HEK293 (cell line): Measurements from ENCODE around the gene TRAP1.

Experiments
- YY1 ChIP-seq: fragments of 450-650 bp; formaldehyde crosslinking; IDR thresholded peaks from 2 replicates; pipeline ENCODE4 v1.5.1; 2018; ENCODE audit warnings: missing biosample characterization, missing genetic modification characterization
- ZBTB7A ChIP-seq: fragments of 450-650 bp; formaldehyde crosslinking; IDR thresholded peaks from 2 replicates; pipeline ENCODE4 v1.5.1; 2016; ENCODE audit warnings: low read depth, missing biosample characterization, missing genetic modification characterization
- ZNF544 ChIP-seq: fragments of 450-650 bp; formaldehyde crosslinking; IDR thresholded peaks from 2 replicates; pipeline ENCODE4 v1.5.0; 2017; ENCODE audit warnings: missing biosample characterization, missing genetic modification characterization
- ZNF558 ChIP-seq: fragments of 450-650 bp; formaldehyde crosslinking; IDR thresholded peaks from 2 replicates; pipeline ENCODE4 v1.5.1; 2016; ENCODE audit warnings: missing biosample characterization, missing genetic modification characterization
- ZSCAN30 ChIP-seq: fragments of 450-650 bp; IDR thresholded peaks from 2 replicates; pipeline ENCODE4 v1.5.1; 2018; ENCODE audit warnings: missing biosample characterization, mild to moderate bottlenecking, missing genetic modification characterization, moderate library complexity
- TF ChIP-seq, protein P1 (sequence below): fragments of 450-650 bp; formaldehyde crosslinking; IDR thresholded peaks from 2 replicates; pipeline ENCODE4 v1.5.1; 2017; ENCODE audit warnings: missing biosample characterization, missing genetic modification characterization
- TF ChIP-seq, protein P2 (sequence below): fragments of 450-650 bp; formaldehyde crosslinking; IDR thresholded peaks from 2 replicates; pipeline ENCODE4 v1.5.1; 2016; ENCODE audit warnings: missing biosample characterization, missing genetic modification characterization
- TF ChIP-seq, protein P3 (sequence below): fragments of 450-650 bp; IDR thresholded peaks from 2 replicates; pipeline ENCODE4 v1.5.1; 2018; ENCODE audit warnings: missing biosample characterization, mild to moderate bottlenecking, missing genetic modification characterization

DNA sequence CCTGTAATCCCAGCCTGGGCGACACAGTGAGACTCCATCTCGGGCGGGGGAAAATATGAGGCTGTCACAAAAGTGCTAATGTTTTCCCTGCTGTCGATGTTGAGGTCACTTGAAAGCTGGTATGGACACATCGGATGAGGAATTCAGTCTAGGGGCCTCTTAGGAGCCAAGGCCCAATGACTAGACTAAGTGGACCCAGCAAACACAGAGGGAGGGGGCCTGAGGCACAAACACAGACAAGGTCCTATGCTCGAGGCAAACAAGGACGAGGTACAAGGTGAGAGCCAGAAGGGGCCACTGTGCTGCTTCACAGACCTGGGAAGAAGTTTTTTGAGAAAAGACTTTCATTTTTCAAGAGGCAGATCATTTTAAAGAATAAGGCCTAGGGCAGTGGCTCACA, 15.2 kb downstream of the TRAP1 start:
- TF ChIP-seq ZNF544 (tag by site-specific recombination): no peak
- TF ChIP-seq ZBTB7A (tag by site-specific recombination): no peak
- TF ChIP-seq, protein P1, sequence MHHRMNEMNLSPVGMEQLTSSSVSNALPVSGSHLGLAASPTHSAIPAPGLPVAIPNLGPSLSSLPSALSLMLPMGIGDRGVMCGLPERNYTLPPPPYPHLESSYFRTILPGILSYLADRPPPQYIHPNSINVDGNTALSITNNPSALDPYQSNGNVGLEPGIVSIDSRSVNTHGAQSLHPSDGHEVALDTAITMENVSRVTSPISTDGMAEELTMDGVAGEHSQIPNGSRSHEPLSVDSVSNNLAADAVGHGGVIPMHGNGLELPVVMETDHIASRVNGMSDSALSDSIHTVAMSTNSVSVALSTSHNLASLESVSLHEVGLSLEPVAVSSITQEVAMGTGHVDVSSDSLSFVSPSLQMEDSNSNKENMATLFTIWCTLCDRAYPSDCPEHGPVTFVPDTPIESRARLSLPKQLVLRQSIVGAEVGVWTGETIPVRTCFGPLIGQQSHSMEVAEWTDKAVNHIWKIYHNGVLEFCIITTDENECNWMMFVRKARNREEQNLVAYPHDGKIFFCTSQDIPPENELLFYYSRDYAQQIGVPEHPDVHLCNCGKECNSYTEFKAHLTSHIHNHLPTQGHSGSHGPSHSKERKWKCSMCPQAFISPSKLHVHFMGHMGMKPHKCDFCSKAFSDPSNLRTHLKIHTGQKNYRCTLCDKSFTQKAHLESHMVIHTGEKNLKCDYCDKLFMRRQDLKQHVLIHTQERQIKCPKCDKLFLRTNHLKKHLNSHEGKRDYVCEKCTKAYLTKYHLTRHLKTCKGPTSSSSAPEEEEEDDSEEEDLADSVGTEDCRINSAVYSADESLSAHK (tag by site-specific recombination): no peak
- TF ChIP-seq, protein P2, sequence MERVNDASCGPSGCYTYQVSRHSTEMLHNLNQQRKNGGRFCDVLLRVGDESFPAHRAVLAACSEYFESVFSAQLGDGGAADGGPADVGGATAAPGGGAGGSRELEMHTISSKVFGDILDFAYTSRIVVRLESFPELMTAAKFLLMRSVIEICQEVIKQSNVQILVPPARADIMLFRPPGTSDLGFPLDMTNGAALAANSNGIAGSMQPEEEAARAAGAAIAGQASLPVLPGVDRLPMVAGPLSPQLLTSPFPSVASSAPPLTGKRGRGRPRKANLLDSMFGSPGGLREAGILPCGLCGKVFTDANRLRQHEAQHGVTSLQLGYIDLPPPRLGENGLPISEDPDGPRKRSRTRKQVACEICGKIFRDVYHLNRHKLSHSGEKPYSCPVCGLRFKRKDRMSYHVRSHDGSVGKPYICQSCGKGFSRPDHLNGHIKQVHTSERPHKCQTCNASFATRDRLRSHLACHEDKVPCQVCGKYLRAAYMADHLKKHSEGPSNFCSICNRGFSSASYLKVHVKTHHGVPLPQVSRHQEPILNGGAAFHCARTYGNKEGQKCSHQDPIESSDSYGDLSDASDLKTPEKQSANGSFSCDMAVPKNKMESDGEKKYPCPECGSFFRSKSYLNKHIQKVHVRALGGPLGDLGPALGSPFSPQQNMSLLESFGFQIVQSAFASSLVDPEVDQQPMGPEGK (tag by site-specific recombination): no peak
- TF ChIP-seq ZNF558 (tag by site-specific recombination): no peak
- TF ChIP-seq, protein P3, sequence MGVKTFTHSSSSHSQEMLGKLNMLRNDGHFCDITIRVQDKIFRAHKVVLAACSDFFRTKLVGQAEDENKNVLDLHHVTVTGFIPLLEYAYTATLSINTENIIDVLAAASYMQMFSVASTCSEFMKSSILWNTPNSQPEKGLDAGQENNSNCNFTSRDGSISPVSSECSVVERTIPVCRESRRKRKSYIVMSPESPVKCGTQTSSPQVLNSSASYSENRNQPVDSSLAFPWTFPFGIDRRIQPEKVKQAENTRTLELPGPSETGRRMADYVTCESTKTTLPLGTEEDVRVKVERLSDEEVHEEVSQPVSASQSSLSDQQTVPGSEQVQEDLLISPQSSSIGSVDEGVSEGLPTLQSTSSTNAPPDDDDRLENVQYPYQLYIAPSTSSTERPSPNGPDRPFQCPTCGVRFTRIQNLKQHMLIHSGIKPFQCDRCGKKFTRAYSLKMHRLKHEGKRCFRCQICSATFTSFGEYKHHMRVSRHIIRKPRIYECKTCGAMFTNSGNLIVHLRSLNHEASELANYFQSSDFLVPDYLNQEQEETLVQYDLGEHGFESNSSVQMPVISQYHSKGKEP: no peak
- no peak for TF ChIP-seq ZSCAN30 (tag by site-specific recombination)
- TF ChIP-seq YY1 (tag by site-specific recombination): no peak
